HUES6 (cell line): ENCODE results near the gene ERVMER34-1.

Experiments
- H3K27ac ChIP-seq: 2 replicates; pipeline ENCODE4 v1.7.0; 2013; ENCODE audit warnings: low read depth, mild to moderate bottlenecking, low read length, inconsistent platforms
- H3K27me3 ChIP-seq: 2 replicates; pipeline ENCODE4 v1.6.1; 2013; ENCODE audit warnings: low read length; ENCODE audit not compliant: control insufficient read depth, insufficient read depth
- H3K36me3 ChIP-seq: 2 replicates; pipeline ENCODE4 v1.6.1; 2013; ENCODE audit warnings: low read length; ENCODE audit not compliant: control insufficient read depth, insufficient read depth
- H3K4me1 ChIP-seq: 2 replicates; pipeline ENCODE4 v1.6.1; 2013; ENCODE audit warnings: low read length; ENCODE audit not compliant: control insufficient read depth, insufficient read depth
- H3K4me3 ChIP-seq: 2 replicates; pipeline ENCODE4 v1.5.1; 2013; ENCODE audit warnings: low read depth, low read length
- H3K9ac ChIP-seq: one replicate; pipeline ENCODE4 v1.6.1; 2013; ENCODE audit warnings: mild to moderate bottlenecking, low read length
- H3K9me3 ChIP-seq: 2 replicates; pipeline ENCODE4 v1.6.1; 2013; ENCODE audit warnings: low read depth, low read length; ENCODE audit not compliant: control insufficient read depth, insufficient read depth

ERVMER34-1 gene

GRCh38 chr4:52721968-52722815 is 29.0 kb downstream of the ERVMER34-1 start:
- peak overlapping the region; percentile 71 for H3K4me3 ChIP-seq
- H3K9me3 ChIP-seq: no peaks in the 10 kb centered on the region
- H3K9ac ChIP-seq: peak overlapping the region; percentile 87
- peaks cover 27% of the 10 kb centered on the region for H3K36me3 ChIP-seq
- peak overlapping the region; percentile 66 for H3K27ac ChIP-seq
- H3K4me1 ChIP-seq: peaks cover 13% of the 10 kb centered on the region
- no peaks in the 10 kb centered on the region for H3K27me3 ChIP-seq

- no peak overlapping the region for H3K27ac ChIP-seq
- H3K9ac ChIP-seq: no peak overlapping the region
- H3K9me3 ChIP-seq: no peaks in the 10 kb centered on the region
- H3K36me3 ChIP-seq: peaks cover 67% of the 10 kb centered on the region
- no peak overlapping the region for H3K4me3 ChIP-seq
- no peaks in the 10 kb centered on the region for H3K27me3 ChIP-seq
- peaks cover 28% of the 10 kb centered on the region for H3K4me1 ChIP-seq
Observed at GRCh38 chr4:52718123-52718522, 33.1 kb downstream of the ERVMER34-1 start.

GRCh38 chr4:52716364-52717151 is 34.7 kb downstream of the ERVMER34-1 start:
- H3K9me3 ChIP-seq: no peaks in the 10 kb centered on the region
- H3K27ac ChIP-seq: no peak overlapping the region
- H3K9ac ChIP-seq: no peak overlapping the region
- H3K4me3 ChIP-seq: no peak overlapping the region
- no peaks in the 10 kb centered on the region for H3K27me3 ChIP-seq
- H3K4me1 ChIP-seq: peaks cover 26% of the 10 kb centered on the region
- peaks cover 72% of the 10 kb centered on the region for H3K36me3 ChIP-seq

GRCh38 chr4:52715914-52716313 is 35.3 kb downstream of the ERVMER34-1 start:
- Histone ChIP-seq H3K9ac (no peak overlapping the region), H3K9me3 (no peaks in the 10 kb centered on the region), H3K4me1 (peaks cover 29% of the 10 kb centered on the region), H3K27ac (no peak overlapping the region), H3K4me3 (no peak overlapping the region), H3K27me3 (no peaks in the 10 kb centered on the region), H3K36me3 (peaks cover 69% of the 10 kb centered on the region)

GRCh38 chr4:52715255-52715897 is 35.8 kb downstream of the ERVMER34-1 start:
- Histone ChIP-seq H3K27ac (peak overlapping the region; percentile 45; the same call in 1 of the 2 replicates), H3K9ac (peak overlapping the region; percentile 22), H3K36me3 (peaks cover 64% of the 10 kb centered on the region), H3K4me1 (peaks cover 29% of the 10 kb centered on the region), H3K4me3 (peak overlapping the region; percentile 87; the same call in 1 of the 2 replicates), H3K9me3 (no peaks in the 10 kb centered on the region), H3K27me3 (no peaks in the 10 kb centered on the region)

GRCh38 chr4:52714597-52715254 is 36.5 kb downstream of the ERVMER34-1 start:
- no peaks in the 10 kb centered on the region for H3K9me3 ChIP-seq
- no peaks in the 10 kb centered on the region for H3K27me3 ChIP-seq
- H3K4me1 ChIP-seq: peaks cover 29% of the 10 kb centered on the region
- peak overlapping the region; percentile 98 for H3K9ac ChIP-seq
- H3K27ac ChIP-seq: peak overlapping the region; percentile 45
- peaks cover 57% of the 10 kb centered on the region for H3K36me3 ChIP-seq
- peak overlapping the region; percentile 87 for H3K4me3 ChIP-seq

- H3K27me3 ChIP-seq: no peaks in the 10 kb centered on the region
- H3K4me3 ChIP-seq: peak overlapping the region; percentile 87
- H3K4me1 ChIP-seq: peaks cover 29% of the 10 kb centered on the region
- no peaks in the 10 kb centered on the region for H3K9me3 ChIP-seq
- peak overlapping the region; percentile 98; the same call in 1 of the 2 replicates for H3K27ac ChIP-seq
- H3K9ac ChIP-seq: peak overlapping the region; percentile 98
- peaks cover 51% of the 10 kb centered on the region for H3K36me3 ChIP-seq
Observed at GRCh38 chr4:52713456-52713937, 37.7 kb downstream of the ERVMER34-1 start.

GRCh38 chr4:52712251-52713130 is 38.7 kb downstream of the ERVMER34-1 start:
- H3K27ac ChIP-seq: peak overlapping the region; percentile 98

GRCh38 chr4:52711834-52712250 is 39.4 kb downstream of the ERVMER34-1 start:
- Histone ChIP-seq H3K9ac (peak overlapping the region; percentile 72), H3K36me3 (peaks cover 42% of the 10 kb centered on the region), H3K27ac (no peak overlapping the region), H3K4me1 (peaks cover 29% of the 10 kb centered on the region), H3K4me3 (peak overlapping the region; percentile 68), H3K9me3 (no peaks in the 10 kb centered on the region), H3K27me3 (no peaks in the 10 kb centered on the region)

More at GRCh38 chr4:52712251-52713130, 38.7 kb downstream of the ERVMER34-1 start:
- Histone ChIP-seq H3K4me1 (peaks cover 29% of the 10 kb centered on the region), H3K36me3 (peaks cover 46% of the 10 kb centered on the region), H3K27me3 (no peaks in the 10 kb centered on the region), H3K9me3 (no peaks in the 10 kb centered on the region), H3K9ac (peak overlapping the region; percentile 98), H3K4me3 (peak overlapping the region; percentile 87)
